NCI-H526 treated with DMSO at 0.1 percent for 48 hours (cell line): ENCODE data around the gene PSMG4.

Experiments used
- DNase-seq: peaks from one replicate; lab custom pipeline; 2025; lab: John Stamatoyannopoulos, UW

Gene PSMG4

DNA sequence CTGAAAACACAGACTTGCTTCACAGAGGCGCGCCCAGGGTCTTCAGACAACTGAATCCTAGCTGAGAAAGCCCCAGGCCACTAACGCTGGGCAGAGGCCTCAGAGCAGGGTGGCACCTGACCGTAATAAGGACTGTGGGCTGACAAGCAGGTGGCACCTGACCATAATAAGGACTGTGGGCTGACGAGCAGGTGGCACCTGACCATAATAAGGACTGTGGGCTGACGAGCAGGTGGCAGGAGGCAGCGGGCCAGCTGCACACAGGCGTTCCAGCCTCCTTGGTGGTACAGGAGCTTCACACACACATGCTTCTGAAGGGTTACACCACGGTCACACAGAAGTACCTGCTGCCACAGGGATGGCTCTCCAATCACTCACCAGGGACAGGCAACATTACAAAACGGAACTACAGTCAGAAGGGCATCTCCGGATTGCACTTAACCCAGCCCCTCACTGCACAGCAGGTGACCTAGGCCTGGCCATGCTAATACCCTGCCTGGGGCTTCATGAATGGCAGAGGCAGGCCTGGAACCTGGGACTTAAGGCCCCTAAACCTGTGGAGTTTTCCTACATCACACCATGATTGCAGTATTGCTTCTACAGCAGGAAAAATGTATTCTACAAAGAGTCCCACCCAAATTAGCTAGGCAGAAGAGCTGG lies 50.8 kb downstream of the PSMG4 start:
- DNase-seq = no peak

DNA sequence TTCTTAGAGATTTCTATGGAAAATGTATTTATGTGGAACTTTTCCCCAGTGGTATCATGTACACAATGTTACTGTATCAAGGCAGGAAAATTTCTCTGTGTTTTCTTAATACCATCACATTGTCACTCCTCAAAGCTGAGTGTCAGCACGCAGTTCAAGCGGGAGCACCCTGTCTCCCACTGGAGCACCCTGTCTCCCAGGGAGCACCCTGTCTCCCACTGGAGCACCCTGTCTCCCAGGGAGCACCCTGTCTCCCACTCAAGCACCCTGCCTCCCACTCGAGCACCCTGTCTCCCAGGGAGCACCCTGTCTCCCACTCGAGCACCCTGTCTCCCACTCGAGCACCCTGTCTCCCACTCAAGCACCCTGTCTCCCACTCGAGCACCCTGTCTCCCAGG lies 51.3 kb downstream of the PSMG4 start:
- DNase-seq = no peak

DNA sequence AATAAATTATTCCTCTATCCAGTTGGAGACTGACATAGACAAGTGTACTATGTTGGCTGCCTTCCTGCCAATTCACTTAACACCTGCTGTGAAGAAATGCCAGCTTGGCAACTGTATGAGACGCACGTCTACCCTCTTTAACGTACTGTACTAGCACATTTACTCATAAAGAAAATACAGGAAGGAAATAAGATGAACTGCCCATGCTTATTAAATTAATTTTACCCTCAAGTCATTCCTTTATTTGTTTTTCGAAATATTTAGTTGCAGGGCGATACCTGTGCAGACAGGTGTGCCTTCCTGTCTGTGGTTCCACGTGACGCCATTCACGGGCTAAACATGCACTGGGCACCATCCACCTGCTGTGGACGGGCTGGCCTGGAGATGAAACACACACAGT lies 52.0 kb downstream of the PSMG4 start:
- no peak for DNase-seq

DNA sequence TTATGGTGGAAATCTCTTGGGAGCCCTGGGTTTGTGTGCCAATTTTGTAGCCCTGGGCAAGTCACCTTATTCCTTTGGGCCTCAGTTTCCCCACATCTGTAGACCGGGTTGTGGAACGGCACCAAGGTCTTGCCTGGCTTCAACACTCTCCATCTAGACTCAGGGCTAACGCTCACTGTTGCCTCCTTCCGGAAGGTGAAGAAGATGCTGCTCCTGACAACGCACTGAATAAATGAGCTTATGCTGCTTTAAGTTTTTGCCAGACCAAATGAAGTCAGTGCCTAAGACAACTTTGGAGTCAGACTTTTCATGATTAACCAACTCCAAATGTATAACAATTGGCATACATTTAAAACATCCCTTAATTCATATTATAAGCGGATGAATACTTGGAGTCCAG lies 53.1 kb downstream of the PSMG4 start:
- no peak for DNase-seq

DNA sequence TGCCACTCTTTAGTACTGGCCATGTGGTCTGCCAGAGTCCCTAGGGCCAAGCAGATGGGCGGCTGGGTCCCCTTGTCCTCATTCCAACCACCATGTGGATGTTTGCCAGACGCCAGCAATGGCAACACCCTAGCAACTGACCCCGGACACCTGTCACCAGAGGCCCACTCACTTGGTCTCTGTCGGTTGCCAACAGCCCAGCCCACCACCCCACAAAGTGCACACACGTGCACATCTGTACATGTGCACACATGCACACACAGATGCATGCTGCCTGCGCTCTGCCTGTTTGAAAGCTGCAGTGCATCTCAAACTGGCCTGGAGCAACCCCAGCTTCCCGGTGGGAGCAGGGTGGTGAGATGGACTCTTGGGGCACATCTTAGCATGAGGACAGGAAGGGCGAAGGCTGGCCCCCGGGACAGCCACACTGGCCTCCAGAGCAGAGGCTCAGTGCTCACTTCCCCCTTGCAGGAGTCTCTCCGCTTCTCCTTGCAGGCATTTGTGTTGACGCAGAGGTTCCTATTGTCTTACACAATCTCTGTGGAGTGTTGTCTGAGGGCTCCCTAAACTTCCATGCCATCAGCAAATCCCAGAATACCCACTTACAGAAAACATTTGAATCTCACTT lies 54.0 kb downstream of the PSMG4 start:
- no peak for DNase-seq

DNA sequence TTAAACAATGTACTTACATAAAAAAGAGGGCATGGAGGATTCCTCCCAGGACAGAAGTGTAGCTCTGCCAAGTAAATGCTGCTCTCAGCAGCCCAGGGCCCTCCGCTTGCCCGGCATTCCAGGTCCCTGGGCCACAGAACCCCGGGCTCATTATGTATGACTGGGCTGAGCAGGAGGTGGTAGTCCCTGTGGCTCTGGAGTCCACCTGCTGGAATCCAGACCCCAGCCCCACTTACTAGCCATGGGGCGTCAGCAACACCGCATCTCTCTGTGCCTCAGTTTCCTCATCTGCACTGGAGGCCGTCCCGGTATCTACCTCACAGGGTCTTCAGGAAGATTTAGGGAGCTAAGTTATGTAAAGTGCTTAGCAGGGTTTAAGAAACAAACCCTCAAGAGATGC lies 55.4 kb downstream of the PSMG4 start:
- no peak for DNase-seq

DNA sequence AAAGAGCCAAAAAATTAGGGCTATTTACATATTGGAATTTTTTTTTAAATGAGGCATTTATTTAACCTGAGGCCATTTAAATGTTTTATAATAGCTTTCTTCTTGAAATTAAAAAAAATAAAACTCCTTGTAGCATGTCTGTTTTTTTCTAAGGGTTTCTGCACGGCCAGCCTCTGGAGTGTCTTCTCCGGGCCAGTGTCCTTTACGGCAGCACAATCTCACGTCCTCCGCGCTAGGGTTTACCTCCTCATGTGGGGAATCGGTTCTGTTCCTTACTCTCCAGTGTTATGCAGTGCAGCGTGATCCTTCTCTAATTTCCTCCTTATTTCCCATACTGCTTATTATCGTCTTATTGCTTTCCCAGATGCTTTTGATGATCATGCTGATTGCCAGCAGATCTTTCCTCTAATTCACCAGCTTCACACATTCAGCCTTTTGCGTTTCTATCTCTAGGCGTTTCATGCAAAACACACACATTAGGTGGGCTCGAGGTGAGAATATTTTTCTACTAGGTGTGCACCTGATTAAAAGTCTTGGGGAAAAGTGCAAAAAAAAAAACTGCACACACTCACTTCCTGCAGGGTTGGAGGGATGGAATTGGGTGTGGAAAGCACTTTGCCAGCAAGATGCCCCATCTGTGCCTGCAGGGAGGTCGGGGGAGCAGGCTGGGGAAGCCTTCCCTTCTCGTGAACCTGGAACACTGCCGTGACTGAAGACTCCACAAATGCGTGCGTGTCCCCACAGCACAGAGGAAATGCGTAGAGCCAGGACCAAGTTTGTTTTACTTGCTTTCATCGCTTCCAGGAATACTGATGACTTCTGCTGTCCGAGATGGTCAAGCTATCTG lies 56.1 kb downstream of the PSMG4 start:
- no peak for DNase-seq

DNA sequence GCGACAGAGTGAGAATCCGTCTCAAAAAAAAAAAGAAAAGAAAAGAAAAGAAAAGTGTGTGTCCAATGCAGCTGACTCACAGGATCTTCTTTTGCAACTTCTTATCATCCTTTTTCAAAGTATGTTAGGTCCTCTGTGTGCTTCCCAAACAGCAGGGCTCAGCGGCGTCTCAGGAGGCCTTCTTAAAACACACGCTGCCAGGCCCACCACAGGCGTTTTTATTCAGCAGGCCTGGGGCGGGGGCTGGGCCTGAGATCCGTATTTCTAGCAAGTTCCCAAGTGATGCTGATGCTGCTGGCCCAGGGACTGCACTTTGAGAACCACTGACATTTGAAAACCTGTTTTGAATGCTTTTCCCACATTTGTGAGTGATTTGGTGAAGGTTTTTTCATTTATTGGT lies 57.1 kb downstream of the PSMG4 start:
- no peak for DNase-seq

DNA sequence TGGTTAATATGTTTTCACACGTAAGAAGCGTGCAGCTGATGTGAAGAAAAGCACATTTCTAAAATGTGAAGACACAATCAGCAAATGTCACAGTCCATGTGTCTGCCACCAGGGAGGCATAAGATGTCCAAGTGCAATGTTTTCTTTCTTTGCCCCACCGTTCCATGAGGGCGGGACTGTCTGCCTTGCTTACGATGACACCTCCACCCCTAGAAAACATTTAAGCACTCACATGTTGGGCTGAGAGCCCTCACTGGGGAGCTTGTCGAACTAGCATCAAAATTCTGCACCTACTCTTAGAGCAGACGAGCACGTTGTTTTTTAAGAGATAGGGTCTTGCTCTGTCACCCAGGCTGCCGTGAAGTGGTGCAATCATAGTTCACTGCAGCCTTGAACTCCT lies 57.6 kb downstream of the PSMG4 start:
- DNase-seq = no peak

DNA sequence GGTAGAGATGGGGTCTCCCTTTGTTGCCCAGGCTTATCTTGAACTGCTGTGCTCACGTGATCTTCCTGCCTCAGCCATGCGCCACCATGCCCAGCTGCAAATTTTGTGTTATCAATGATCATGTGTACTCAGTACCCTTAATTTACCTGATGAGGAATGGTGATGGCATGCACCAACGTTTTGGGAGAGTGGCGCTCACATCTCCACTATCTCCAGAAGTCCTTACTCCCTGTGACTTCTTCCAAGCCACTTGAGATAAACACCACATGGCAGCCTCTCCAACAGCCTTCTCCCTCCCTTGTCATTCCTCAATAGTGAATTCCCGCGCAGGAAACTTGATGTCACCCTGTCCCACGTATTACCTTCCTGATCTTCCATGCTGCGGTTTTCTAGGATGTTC lies 58.1 kb downstream of the PSMG4 start:
- DNase-seq = no peak
